ENCODE data around the gene CATSPERB.

Gene CATSPERB, protein sequence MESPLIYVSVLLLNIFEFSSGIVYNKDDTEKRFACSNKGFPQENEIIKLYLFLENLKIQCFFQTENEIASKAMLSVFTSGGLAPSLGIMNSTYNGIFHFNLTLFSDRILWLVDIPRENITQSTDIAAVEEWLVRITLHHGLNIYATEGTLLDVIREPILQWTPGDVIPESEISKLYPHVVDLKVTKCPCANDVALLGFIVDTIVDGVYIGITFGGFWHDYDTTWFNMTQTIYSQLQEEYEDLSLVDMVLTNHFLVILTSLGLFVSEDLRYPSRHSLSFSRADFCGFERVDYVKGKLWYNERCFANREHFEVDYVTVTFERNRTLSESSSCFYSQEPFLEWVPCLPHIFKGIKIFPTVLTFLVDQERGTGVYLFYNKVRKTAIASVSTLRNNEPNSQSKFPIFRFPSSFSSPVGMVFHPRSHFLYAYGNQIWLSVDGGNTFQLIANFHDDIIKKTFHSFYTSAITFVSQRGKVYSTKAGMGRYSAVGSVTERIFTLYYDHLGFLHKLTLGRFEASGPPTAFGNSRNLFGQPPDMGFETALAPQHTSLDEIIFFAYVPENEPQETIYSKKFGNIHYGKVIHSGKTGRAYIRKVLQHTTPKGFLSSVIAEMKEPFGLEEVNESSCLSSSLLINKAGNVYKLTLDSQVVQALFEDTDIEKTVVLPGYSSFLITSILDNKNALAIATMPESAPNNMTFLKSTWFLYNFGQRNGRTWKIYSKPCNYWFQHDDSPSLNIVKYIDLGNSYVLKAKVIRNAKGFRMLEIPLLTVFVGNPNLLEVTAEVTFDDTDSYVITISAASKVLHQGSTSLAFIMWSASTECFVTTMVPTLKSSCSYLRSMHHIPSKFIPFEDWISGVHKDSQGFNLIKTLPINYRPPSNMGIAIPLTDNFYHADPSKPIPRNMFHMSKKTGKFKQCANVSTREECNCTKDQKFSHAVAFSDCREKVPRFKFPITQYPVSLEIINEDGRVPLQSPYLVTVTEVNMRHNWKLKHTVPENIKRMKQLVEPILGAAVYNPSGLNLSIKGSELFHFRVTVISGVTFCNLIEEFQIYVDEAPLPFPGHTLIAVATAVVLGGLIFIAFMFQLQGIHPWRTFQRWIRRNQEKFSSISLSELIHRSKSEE

DNA sequence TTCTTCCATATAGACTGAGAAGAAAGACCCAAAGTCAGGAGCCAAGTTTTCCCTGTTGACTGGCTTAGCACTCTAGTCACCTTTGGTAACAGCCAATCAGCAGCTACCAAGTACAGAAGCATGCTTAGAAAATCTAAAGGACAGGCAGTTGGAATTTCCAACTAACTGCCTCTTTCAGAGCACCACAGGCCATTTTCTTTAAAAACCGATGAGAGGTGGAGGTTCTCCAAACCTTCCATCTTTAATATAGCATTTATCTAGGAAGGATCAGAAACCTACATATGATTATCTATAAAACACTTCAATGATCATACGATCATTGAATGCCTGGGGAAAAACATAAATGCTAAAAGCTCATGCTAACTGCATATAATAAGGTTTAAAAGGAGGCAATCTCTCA, at the start of gene CATSPERB:
TSS of gene CATSPERB (minus strand) at position 101 of the 400 bp plus-strand sequence. CDS start 2,607 bp downstream, outside the sequence.
- no peak within 1 kb of the TSS for H3K27ac ChIP-seq (ENCODE audit: extremely low read depth, low read depth, low read length)
- POLR2A ChIA-PET, result no interaction called here
- TF ChIP-seq SCRT1 (tag by site-specific recombination; IDR thresholded peaks at IDR 0.05; ENCODE audit: borderline replicate concordance) (no peak), ZNF776 (tag by site-specific recombination; IDR thresholded peaks at IDR 0.05; ENCODE audit: borderline replicate concordance) (no peak), ZNF24 (tag by site-specific recombination; IDR thresholded peaks at IDR 0.05) (no peak)
- H3K4me3 ChIP-seq (ENCODE audit: low read depth, low read length), result no peak within 1 kb of the TSS
- no peaks in the 10 kb centered on the region for H3K36me3 ChIP-seq (ENCODE audit: control insufficient read depth in 2 of 2, insufficient read depth in 1 of 2, low read length in 2 of 2)
- H3K4me1 ChIP-seq (ENCODE audit: control insufficient read depth, insufficient read depth, low read length), result no peaks in the 10 kb centered on the region
- no peaks in the 10 kb centered on the region for H3K9me3 ChIP-seq (ENCODE audit: control insufficient read depth, insufficient read depth, low read depth, low read length)
- CTCF ChIA-PET, result interaction anchor here (0.5 to 0.7 kb wide), 2 partner anchors 80 to 517 kb away, joined by 3 read pairs; no protein-coding TSS in a partner anchor

GRCh38 chr14:91780452-91780851, 48.6 kb upstream of the CATSPERB start:
- Histone ChIP-seq H3K4me1 (ENCODE audit: control insufficient read depth, insufficient read depth, low read length) (peaks cover 4% of the 10 kb centered on the region; the same call in 1 of the 2 replicates), H3K4me3 (ENCODE audit: low read depth, low read length) (no peak overlapping the region), H3K27ac (ENCODE audit: extremely low read depth, low read depth, low read length) (no peak overlapping the region), H3K36me3 (ENCODE audit: control insufficient read depth in 2 of 2, insufficient read depth in 1 of 2, low read length in 2 of 2) (no peaks in the 10 kb centered on the region; a peak in 1 of 3 replicates), H3K9me3 (ENCODE audit: control insufficient read depth, insufficient read depth, low read depth, low read length) (no peaks in the 10 kb centered on the region)
- TF ChIP-seq ZNF221 (tag by site-specific recombination; IDR thresholded peaks at IDR 0.05; ENCODE audit: borderline replicate concordance) (no peak), OSR2 (tag by site-specific recombination; IDR thresholded peaks at IDR 0.05) (no peak), ZNF146 (tag by site-specific recombination; IDR thresholded peaks at IDR 0.05) (no peak), ZNF785 (tag by site-specific recombination; IDR thresholded peaks at IDR 0.05) (no peak), ZNF654 (tag by site-specific recombination; IDR thresholded peaks at IDR 0.05; ENCODE audit: low read depth) (no peak), ZNF629 (tag by site-specific recombination; IDR thresholded peaks at IDR 0.05) (no peak), ZBTB6 (tag by site-specific recombination; IDR thresholded peaks at IDR 0.05) (no peak), ZNF792 (tag by site-specific recombination; IDR thresholded peaks at IDR 0.05) (no peak), WT1 (tag by site-specific recombination; IDR thresholded peaks at IDR 0.05) (no peak), ZNF571 (tag by site-specific recombination; IDR thresholded peaks at IDR 0.05) (no peak), ZBTB1 (tag by site-specific recombination; IDR thresholded peaks at IDR 0.05) (no peak)
- TF ChIP-seq, protein P1, sequence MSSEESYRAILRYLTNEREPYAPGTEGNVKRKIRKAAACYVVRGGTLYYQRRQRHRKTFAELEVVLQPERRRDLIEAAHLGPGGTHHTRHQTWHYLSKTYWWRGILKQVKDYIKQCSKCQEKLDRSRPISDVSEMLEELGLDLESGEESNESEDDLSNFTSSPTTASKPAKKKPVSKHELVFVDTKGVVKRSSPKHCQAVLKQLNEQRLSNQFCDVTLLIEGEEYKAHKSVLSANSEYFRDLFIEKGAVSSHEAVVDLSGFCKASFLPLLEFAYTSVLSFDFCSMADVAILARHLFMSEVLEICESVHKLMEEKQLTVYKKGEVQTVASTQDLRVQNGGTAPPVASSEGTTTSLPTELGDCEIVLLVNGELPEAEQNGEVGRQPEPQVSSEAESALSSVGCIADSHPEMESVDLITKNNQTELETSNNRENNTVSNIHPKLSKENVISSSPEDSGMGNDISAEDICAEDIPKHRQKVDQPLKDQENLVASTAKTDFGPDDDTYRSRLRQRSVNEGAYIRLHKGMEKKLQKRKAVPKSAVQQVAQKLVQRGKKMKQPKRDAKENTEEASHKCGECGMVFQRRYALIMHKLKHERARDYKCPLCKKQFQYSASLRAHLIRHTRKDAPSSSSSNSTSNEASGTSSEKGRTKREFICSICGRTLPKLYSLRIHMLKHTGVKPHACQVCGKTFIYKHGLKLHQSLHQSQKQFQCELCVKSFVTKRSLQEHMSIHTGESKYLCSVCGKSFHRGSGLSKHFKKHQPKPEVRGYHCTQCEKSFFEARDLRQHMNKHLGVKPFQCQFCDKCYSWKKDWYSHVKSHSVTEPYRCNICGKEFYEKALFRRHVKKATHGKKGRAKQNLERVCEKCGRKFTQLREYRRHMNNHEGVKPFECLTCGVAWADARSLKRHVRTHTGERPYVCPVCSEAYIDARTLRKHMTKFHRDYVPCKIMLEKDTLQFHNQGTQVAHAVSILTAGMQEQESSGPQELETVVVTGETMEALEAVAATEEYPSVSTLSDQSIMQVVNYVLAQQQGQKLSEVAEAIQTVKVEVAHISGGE (tag by site-specific recombination; conservative IDR thresholded peaks at IDR 0.05; ENCODE audit: low read depth), result no peak
- TF ChIP-seq, protein P2, sequence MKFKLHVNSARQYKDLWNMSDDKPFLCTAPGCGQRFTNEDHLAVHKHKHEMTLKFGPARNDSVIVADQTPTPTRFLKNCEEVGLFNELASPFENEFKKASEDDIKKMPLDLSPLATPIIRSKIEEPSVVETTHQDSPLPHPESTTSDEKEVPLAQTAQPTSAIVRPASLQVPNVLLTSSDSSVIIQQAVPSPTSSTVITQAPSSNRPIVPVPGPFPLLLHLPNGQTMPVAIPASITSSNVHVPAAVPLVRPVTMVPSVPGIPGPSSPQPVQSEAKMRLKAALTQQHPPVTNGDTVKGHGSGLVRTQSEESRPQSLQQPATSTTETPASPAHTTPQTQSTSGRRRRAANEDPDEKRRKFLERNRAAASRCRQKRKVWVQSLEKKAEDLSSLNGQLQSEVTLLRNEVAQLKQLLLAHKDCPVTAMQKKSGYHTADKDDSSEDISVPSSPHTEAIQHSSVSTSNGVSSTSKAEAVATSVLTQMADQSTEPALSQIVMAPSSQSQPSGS (tag by site-specific recombination; IDR thresholded peaks at IDR 0.05; ENCODE audit: low read depth), result no peak
- TF ChIP-seq, protein P3, sequence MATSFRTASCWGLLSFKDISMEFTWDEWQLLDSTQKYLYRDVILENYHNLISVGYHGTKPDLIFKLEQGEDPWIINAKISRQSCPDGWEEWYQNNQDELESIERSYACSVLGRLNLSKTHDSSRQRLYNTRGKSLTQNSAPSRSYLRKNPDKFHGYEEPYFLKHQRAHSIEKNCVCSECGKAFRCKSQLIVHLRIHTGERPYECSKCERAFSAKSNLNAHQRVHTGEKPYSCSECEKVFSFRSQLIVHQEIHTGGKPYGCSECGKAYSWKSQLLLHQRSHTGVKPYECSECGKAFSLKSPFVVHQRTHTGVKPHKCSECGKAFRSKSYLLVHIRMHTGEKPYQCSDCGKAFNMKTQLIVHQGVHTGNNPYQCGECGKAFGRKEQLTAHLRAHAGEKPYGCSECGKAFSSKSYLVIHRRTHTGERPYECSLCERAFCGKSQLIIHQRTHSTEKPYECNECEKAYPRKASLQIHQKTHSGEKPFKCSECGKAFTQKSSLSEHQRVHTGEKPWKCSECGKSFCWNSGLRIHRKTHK (tag by site-specific recombination; IDR thresholded peaks at IDR 0.05), result no peak
- TF ChIP-seq, protein P4, sequence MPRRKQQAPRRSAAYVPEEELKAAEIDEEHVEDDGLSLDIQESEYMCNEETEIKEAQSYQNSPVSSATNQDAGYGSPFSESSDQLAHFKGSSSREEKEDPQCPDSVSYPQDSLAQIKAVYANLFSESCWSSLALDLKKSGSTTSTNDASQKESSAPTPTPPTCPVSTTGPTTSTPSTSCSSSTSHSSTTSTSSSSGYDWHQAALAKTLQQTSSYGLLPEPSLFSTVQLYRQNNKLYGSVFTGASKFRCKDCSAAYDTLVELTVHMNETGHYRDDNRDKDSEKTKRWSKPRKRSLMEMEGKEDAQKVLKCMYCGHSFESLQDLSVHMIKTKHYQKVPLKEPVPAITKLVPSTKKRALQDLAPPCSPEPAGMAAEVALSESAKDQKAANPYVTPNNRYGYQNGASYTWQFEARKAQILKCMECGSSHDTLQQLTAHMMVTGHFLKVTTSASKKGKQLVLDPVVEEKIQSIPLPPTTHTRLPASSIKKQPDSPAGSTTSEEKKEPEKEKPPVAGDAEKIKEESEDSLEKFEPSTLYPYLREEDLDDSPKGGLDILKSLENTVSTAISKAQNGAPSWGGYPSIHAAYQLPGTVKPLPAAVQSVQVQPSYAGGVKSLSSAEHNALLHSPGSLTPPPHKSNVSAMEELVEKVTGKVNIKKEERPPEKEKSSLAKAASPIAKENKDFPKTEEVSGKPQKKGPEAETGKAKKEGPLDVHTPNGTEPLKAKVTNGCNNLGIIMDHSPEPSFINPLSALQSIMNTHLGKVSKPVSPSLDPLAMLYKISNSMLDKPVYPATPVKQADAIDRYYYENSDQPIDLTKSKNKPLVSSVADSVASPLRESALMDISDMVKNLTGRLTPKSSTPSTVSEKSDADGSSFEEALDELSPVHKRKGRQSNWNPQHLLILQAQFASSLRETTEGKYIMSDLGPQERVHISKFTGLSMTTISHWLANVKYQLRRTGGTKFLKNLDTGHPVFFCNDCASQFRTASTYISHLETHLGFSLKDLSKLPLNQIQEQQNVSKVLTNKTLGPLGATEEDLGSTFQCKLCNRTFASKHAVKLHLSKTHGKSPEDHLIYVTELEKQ (tag by site-specific recombination; IDR thresholded peaks at IDR 0.05; ENCODE audit: borderline replicate concordance), result no peak
- ChIA-PET CTCF (no interaction called here), POLR2A (no interaction called here)

Measured in HEK293 (cell line).